Cerebellar nuclear complex (tissue), 1 donor: ENCODE data around the gene ENDOV.

ENCODE experiments used
- DNase-seq, 2 experiments: peaks; one replicate each; lab custom pipeline; 2025; lab: John Stamatoyannopoulos, UW

Gene ENDOV

GRCh38 chr17:80482555-80483308 lies 67.8 kb downstream of the ENDOV start:
- no peak for DNase-seq

GRCh38 chr17:80485846-80486245 lies 70.9 kb downstream of the ENDOV start:
- DNase-seq: no peak

- DNase-seq: no peak
These were observed 71.7 kb downstream of the ENDOV start for GRCh38 chr17:80486692-80487091.

GRCh38 chr17:80487511-80487910 lies 72.5 kb downstream of the ENDOV start:
- DNase-seq: no peak
